ENCODE results near the gene AHR. TPM values are rescaled to one million over a fixed set of nuclear protein-coding genes. Genes with fewer than 3 reads are reported as not detected.

AHR gene
- total and polyA plus RNA-seq, 2 donors (not counting 1 experiment from before 2014, with no cell fraction given), result 4.8 to 11.2 TPM

DNA sequence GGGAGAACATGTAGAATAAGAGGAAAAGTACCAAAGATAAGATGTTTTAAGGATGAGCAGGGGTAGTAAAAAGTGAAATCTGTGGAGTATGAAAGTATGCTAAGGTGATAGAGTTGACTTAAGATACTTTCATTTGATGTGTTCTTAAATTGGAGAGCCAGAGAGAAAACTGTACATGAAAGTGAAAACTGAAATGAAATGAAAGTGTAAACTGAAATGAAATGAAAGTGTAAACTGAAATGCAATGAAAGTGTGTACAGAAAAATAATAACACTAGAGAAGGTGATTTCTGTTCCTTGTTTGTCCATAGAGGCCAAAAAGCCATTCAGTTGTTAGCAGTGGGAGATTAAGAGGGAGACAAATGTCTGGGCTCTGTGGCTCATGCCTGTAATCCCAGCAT, 17.5 kb downstream of the AHR start:
- H3K79me2 ChIP-seq (ENCODE audit: control insufficient read depth, insufficient read depth, low read length), result no peaks in the 10 kb centered on the region
- H2AFZ ChIP-seq (ENCODE audit: insufficient read depth, low read depth, low read length, poor library complexity, severe bottlenecking), result no peak overlapping the region
- intact Hi-C loops (cut with micrococcal nuclease), result no loop called here
- no peaks in the 10 kb centered on the region for H4K20me1 ChIP-seq (ENCODE audit: control insufficient read depth, insufficient read depth, low read length, poor library complexity, severe bottlenecking)
- Mint-ChIP-seq H3K27ac (no peak overlapping the region), H3K27me3 (no peaks in the 10 kb centered on the region), H3K4me1 (peaks cover 2% of the 10 kb centered on the region), H3K4me3 (no peak overlapping the region), H3K9me3 (ENCODE audit: insufficient read depth) (no peaks in the 10 kb centered on the region)
- DNase-seq, result no peak
- no peaks in the 10 kb centered on the region for H3K27me3 ChIP-seq (replicated peaks in 1 of 4; ENCODE audit: control extremely low read depth in 1 of 4, control insufficient read depth in 3 of 4, insufficient read depth in 4 of 4, low read length in 3 of 4)
- H3K36me3 ChIP-seq (replicated peaks in 1 of 2; ENCODE audit: control extremely low read depth in 1 of 2, control insufficient read depth in 1 of 2, extremely low read depth in 1 of 2, insufficient read depth in 2 of 2, low read length in 1 of 2), result peaks cover 0 to 9% of the 10 kb centered on the region in 2 experiments
- H3K9me3 ChIP-seq (ENCODE audit: control extremely low read depth in 1 of 3, control insufficient read depth in 2 of 3, insufficient read depth in 1 of 3, low read length in 2 of 3), result no peaks in the 10 kb centered on the region
- H3K27ac ChIP-seq (ENCODE audit: low read length in 2 of 2), result no peak overlapping the region
- H3K4me2 ChIP-seq (replicated peaks; ENCODE audit: low read depth, low read length, poor library complexity, severe bottlenecking), result no peak overlapping the region
- no peak overlapping the region for H3K4me3 ChIP-seq (ENCODE audit: control extremely low read depth in 1 of 5, extremely low read depth in 1 of 5, insufficient read depth in 1 of 5, low read depth in 2 of 5, low read length in 4 of 5)
- ChIA-PET POLR2A (no interaction called here), CTCF (no interaction called here)
- H3K9ac ChIP-seq (ENCODE audit: low read length), result no peak overlapping the region
- no peaks in the 10 kb centered on the region for H3K4me1 ChIP-seq (ENCODE audit: control insufficient read depth in 2 of 2, insufficient read depth in 2 of 2, low read length in 2 of 2)
- TF ChIP-seq EZH2 (IDR thresholded peaks at IDR 0.05; ENCODE audit: borderline replicate concordance, insufficient read depth, low read depth, low read length, poor library complexity, severe bottlenecking) (no peak), CTCF (IDR thresholded peaks at IDR 0.05) (no peak)
- ATAC-seq (ENCODE audit: low read depth), result no peak

GRCh38 chr7:17318146-17318545, 19.7 kb downstream of the AHR start:
- Mint-ChIP-seq H3K4me1 (peaks cover 2% of the 10 kb centered on the region), H3K27ac (no peak overlapping the region), H3K9me3 (ENCODE audit: insufficient read depth) (no peaks in the 10 kb centered on the region), H3K27me3 (no peaks in the 10 kb centered on the region), H3K4me3 (no peak overlapping the region)
- no peaks in the 10 kb centered on the region for H3K27me3 ChIP-seq (replicated peaks in 1 of 4; ENCODE audit: control extremely low read depth in 1 of 4, control insufficient read depth in 3 of 4, insufficient read depth in 4 of 4, low read length in 3 of 4)
- H3K4me3 ChIP-seq (ENCODE audit: control extremely low read depth in 1 of 5, extremely low read depth in 1 of 5, insufficient read depth in 1 of 5, low read depth in 2 of 5, low read length in 4 of 5), result no peak overlapping the region
- intact Hi-C loops (cut with micrococcal nuclease), result no loop called here
- H4K20me1 ChIP-seq (ENCODE audit: control insufficient read depth, insufficient read depth, low read length, poor library complexity, severe bottlenecking), result no peaks in the 10 kb centered on the region
- ChIA-PET POLR2A (no interaction called here), CTCF (interaction anchor here (1.0 kb wide), 1 partner anchor 17 kb away, joined by 3 read pairs; no protein-coding TSS in a partner anchor)
- no peaks in the 10 kb centered on the region for H3K79me2 ChIP-seq (ENCODE audit: control insufficient read depth, insufficient read depth, low read length)
- H3K27ac ChIP-seq (ENCODE audit: low read length in 2 of 2), result no peak overlapping the region
- no peak overlapping the region for H2AFZ ChIP-seq (ENCODE audit: insufficient read depth, low read depth, low read length, poor library complexity, severe bottlenecking)
- ATAC-seq (ENCODE audit: low read depth) (no peak), DNase-seq (no peak)
- no peak overlapping the region for H3K4me2 ChIP-seq (replicated peaks; ENCODE audit: low read depth, low read length, poor library complexity, severe bottlenecking)
- 100% methylated on average over 1 of the region's 3 CpGs for WGBS (ENCODE audit: insufficient coverage)
- no peaks in the 10 kb centered on the region for H3K9me3 ChIP-seq (ENCODE audit: control extremely low read depth in 1 of 3, control insufficient read depth in 2 of 3, insufficient read depth in 1 of 3, low read length in 2 of 3)
- H3K4me1 ChIP-seq (ENCODE audit: control insufficient read depth in 2 of 2, insufficient read depth in 2 of 2, low read length in 2 of 2), result no peaks in the 10 kb centered on the region
- TF ChIP-seq CTCF (IDR thresholded peaks at IDR 0.05) (no peak), EZH2 (IDR thresholded peaks at IDR 0.05; ENCODE audit: borderline replicate concordance, insufficient read depth, low read depth, low read length, poor library complexity, severe bottlenecking) (no peak)
- H3K9ac ChIP-seq (ENCODE audit: low read length), result no peak overlapping the region
- H3K36me3 ChIP-seq (replicated peaks in 1 of 2; ENCODE audit: control extremely low read depth in 1 of 2, control insufficient read depth in 1 of 2, extremely low read depth in 1 of 2, insufficient read depth in 2 of 2, low read length in 1 of 2), result peaks cover 0 to 4% of the 10 kb centered on the region in 2 experiments
